Fibroblast of skin of right biceps (primary cell): ENCODE results near the gene MIX23.

Experiments used
- DNase-seq: peaks from one replicate; pipeline ENCODE4 v3.0.0-alpha.2; 2013

MIX23 gene

GRCh38 chr3:122343654-122344053 lies 39.4 kb downstream of the MIX23 start:
- DNase-seq: peak; percentile 6

GRCh38 chr3:122342803-122343202 lies 40.2 kb downstream of the MIX23 start:
- no peak for DNase-seq

DNA sequence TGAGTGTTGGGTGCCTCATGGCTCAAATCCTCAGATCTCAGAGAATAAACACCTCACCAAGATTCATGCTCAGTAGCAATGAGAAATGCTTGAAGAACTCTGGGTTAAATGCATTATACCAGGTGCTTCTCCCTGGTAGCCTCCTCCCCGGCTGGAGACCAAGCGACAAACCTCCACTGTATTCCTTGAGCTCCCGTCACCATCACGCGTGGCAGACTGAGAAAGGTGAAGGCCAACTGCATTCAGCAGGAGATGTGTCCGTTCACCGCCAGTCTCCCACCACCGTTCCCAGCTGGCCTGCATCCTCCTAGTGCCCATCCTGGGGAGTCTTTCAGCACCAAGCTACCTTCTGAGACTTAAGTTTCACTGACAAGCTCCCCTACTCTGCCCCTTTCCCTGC lies 50.5 kb downstream of the MIX23 start:
- DNase-seq: no peak

DNA sequence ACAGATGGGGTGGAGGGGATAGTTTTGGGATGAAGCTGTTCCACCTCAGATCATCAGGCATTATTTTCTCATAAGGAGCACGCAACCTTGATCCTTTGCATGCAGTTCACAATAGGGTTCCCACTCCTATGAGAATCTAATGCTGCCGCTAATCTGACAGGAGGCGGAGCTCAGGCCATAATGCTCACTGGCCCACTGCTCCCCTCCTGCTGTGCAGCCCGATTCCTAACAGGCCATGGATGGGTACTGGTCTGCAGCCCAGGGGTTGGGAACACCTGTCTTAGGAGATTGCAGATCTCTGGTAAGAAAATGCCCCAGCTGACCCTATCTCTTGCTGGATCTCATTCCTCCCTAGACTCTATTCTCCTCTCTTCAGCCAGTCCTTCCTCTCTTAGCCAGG lies 51.1 kb downstream of the MIX23 start:
- DNase-seq: no peak

GRCh38 chr3:122325769-122326168 lies 57.3 kb downstream of the MIX23 start:
- DNase-seq: no peak

DNA sequence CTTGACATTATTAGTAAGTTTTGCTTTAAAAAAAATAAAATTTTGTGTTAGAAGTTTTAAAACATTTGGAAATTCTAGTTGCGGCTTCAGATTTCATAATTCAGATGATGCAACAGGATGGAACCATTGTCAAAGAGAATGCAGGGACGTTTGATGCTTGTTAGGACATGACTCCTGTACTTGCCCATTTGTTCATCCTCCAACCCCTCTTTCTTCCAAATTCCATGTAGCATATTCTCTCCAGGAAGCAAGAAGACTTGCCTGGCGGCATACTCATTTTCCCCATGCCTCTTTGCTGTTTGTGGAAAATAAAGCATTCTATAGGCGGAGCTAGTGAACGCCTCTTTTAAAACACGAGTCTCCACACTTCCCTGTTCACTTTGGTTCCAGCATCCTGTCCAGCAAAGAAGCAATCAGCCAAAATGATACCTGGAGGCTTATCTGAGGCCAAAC lies 58.1 kb downstream of the MIX23 start, which contains the start of gene CSTA:
Gene CSTA (plus strand): TSS at position 378 of the 453 bp plus-strand sequence. CDS start 45 bp downstream, at position 423.
- DNase-seq: no peak

DNA sequence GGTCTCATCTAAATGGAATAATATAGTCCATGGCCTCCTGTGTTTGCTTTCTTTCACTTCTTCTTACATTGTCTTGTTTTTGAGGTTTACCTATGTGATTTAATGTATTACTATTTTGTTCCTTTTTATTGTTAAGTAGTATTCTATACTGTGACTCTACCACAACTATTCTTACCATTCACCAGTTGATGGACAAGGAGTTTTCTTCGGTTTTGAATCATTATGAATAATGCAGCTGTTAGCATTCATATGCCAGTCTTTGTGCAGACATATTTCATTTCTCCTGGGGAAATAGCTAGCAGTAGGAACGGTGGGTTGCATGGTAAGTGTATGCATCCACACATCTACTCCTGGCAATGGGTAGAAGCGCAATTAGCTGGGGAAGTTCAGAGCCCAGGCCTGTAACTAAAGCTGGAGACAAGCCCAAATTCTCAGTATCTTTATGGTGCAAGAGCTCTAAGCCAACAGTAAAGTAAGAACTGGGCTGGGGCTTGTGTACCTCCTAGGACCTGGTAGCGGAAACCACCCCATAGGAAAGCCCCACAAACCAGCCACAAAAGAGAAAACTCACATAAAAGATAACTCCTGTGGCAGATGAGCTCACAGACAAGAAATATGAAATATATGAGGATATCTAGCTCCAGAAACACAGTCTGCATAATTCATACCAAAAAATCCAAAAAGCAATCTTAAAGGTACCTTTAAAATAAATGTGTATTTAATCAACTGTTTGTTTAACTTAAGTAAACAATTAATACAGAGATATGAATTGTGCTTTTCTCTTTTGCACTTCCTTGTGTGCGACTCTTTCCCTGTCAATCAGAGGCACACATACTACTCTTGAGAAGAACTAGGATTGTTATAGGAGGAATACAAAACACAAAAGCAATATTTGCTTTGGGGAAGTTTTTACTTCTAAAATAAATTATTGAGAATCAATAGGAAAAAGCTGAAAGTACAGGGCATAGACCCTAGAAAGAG lies 60.6 kb downstream of the MIX23 start:
- DNase-seq: no peak

DNA sequence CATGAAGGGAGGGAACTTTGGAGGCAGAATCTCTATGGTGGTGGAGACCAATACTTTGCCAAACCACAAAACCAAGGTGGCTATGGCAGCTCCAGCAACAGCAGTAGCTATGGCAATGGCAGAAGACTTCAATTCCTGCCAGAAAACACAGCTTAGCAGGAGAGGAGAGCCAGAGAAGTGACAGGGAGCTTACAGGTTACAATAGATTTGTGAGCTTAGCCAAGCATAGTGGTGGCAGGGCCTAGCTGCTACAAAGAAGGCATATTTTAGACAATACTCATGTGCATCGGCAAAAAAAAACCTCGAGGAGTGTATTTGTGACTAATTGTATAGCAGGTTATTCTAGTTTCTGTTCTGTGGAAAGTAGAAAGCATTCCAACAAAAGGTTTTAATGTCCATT lies 64.4 kb downstream of the MIX23 start:
- no peak for DNase-seq

DNA sequence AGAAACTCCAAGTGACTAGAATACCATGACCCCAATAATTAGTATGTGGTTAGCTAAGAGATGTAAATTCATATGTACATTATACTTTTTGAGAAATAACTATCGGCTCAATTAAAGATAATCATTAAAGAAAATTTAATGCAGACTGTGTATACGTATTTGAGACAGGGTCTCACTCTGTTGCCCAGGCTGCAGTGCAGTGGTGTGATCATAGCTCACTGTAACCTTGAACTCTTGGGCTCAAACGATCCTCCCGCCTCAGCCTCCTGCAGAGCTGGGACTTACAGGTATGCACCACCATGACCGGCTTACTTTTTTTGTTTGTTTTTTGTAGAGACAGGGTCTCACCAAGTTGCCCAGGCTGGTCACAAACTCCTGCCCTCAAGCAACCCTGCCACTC lies 66.7 kb downstream of the MIX23 start:
- DNase-seq: no peak

GRCh38 chr3:122315619-122316018 lies 67.4 kb downstream of the MIX23 start:
- no peak for DNase-seq

- DNase-seq: no peak
Measured at GRCh38 chr3:122314228-122314876, 68.7 kb downstream of the MIX23 start.

GRCh38 chr3:122313281-122313680 lies 69.8 kb downstream of the MIX23 start:
- DNase-seq: no peak

GRCh38 chr3:122312826-122313225 lies 70.2 kb downstream of the MIX23 start:
- no peak for DNase-seq

- DNase-seq: no peak
Measured at GRCh38 chr3:122310361-122310760, 72.7 kb downstream of the MIX23 start.
